DND-41 (cell line): ENCODE results near the gene AMPD3.

ENCODE experiments used
- CTCF ChIP-seq: IDR thresholded peaks from 2 replicates; pipeline ENCODE4 v1.5.1; 2012; ENCODE audit warnings: borderline replicate concordance, low read length, moderate library complexity, mild to moderate bottlenecking; ENCODE audit not compliant: poor library complexity, severe bottlenecking; ENCODE audit errors: extremely low read depth
- EZH2 ChIP-seq: IDR thresholded peaks from 3 replicates; pipeline ENCODE4 v1.6.1; 2012; ENCODE audit warnings: borderline replicate concordance, low read depth, mild to moderate bottlenecking, moderate library complexity, low read length, inconsistent platforms; ENCODE audit not compliant: severe bottlenecking

- TF ChIP-seq CTCF (no peak), EZH2 (no peak)
Observed at GRCh38 chr11:10484461-10485180, 29.6 kb downstream of the AMPD3 start.
